ENCODE data around the gene CAPN9.

GRCh38 chr1:230753191-230753585 is 6.0 kb downstream of the CAPN9 start:
- TF ChIP-seq EZH2 (IDR thresholded peaks at IDR 0.05) (no peak), POLR2AphosphoS5 (IDR thresholded peaks at IDR 0.05; ENCODE audit: borderline replicate concordance, low read depth, low read length) (no peak)

Measured in SK-N-MC (cell line).